DOHH2 (cell line): ENCODE results near the gene CDC123.

Experiments used
- H3F3A ChIP-seq: fragments of 200-600 bp; sonication (generic), shearing (Covaris generic); 2 replicates; pipeline ENCODE4 v1.6.0; 2016; ENCODE audit warnings: antibody characterized with exemption, mild to moderate bottlenecking; ENCODE audit not compliant: control insufficient read depth, insufficient read depth
- H3K27ac ChIP-seq: fragments of 200-600 bp; sonication (generic); 2 replicates; pipeline ENCODE4 v1.5.1; 2014; ENCODE audit warnings: low read depth, mild to moderate bottlenecking, low read length, moderate library complexity
- H3K27me3 ChIP-seq: fragments of 200-600 bp; sonication (generic); 2 replicates; pipeline ENCODE4 v1.6.1; 2014; ENCODE audit warnings: mild to moderate bottlenecking, low read length, mixed read lengths; ENCODE audit not compliant: control insufficient read depth
- H3K36me3 ChIP-seq: fragments of 200-600 bp; sonication (generic); 2 replicates; pipeline ENCODE4 v1.6.1; 2014; ENCODE audit warnings: mild to moderate bottlenecking, low read length, moderate library complexity, mixed read lengths; ENCODE audit not compliant: control insufficient read depth
- H3K4me1 ChIP-seq: fragments of 200-600 bp; sonication (generic); 2 replicates; pipeline ENCODE4 v1.6.1; 2014; ENCODE audit warnings: mild to moderate bottlenecking, low read length, mixed read lengths; ENCODE audit not compliant: control insufficient read depth
- H3K4me2 ChIP-seq: fragments of 200-600 bp; sonication (generic); 2 replicates; pipeline ENCODE4 v1.6.0; 2014; ENCODE audit warnings: mild to moderate bottlenecking, low read length, moderate library complexity
- H3K4me3 ChIP-seq: fragments of 200-600 bp; sonication (generic); 2 replicates; pipeline ENCODE4 v1.5.1; 2014; ENCODE audit warnings: mild to moderate bottlenecking, low read length, mixed read lengths
- H3K79me2 ChIP-seq: fragments of 200-600 bp; sonication (generic); 2 replicates; pipeline ENCODE4 v1.6.1; 2014; ENCODE audit warnings: mild to moderate bottlenecking, low read length, mixed read lengths; ENCODE audit not compliant: control insufficient read depth
- H3K9me2 ChIP-seq: fragments of 200-600 bp; sonication (generic); replicated peaks from 2 replicates; pipeline ENCODE4 v1.6.1; 2014; ENCODE audit warnings: mild to moderate bottlenecking, low read length, mixed read lengths; ENCODE audit not compliant: control insufficient read depth
- H3K9me3 ChIP-seq: fragments of 200-600 bp; sonication (generic); 2 replicates; pipeline ENCODE4 v1.6.1; 2014; ENCODE audit warnings: antibody characterized with exemption, low read length, mixed read lengths; ENCODE audit not compliant: control insufficient read depth, insufficient read depth
- H4K20me1 ChIP-seq: fragments of 200-600 bp; sonication (generic); 2 replicates; pipeline ENCODE4 v1.6.0; 2014; ENCODE audit warnings: low read depth, mild to moderate bottlenecking, antibody characterized with exemption, low read length, moderate library complexity; ENCODE audit not compliant: control insufficient read depth, insufficient read depth
- CTCF ChIP-seq: fragments of 200-600 bp; sonication (generic); IDR thresholded peaks from one replicate; pipeline ENCODE4 v1.5.1; 2014; ENCODE audit warnings: antibody characterized with exemption, mild to moderate bottlenecking, low read depth, low read length; ENCODE audit not compliant: poor library complexity, severe bottlenecking
- EZH2phosphoT487 ChIP-seq: fragments of 200-600 bp; sonication (generic); IDR thresholded peaks from 2 replicates; pipeline ENCODE4 v1.6.1; 2017; ENCODE audit warnings: borderline replicate concordance, mild to moderate bottlenecking, antibody characterized with exemption, low read length, moderate library complexity, mixed read lengths

Gene CDC123

GRCh38 chr10:12235116-12235694 lies 39.2 kb downstream of the CDC123 start:
- Histone ChIP-seq H3K36me3 (peaks cover 83% of the 10 kb centered on the region), H4K20me1 (no peaks in the 10 kb centered on the region), H3K9me3 (no peaks in the 10 kb centered on the region), H3K27me3 (no peaks in the 10 kb centered on the region), H3K27ac (no peak overlapping the region), H3K4me1 (no peaks in the 10 kb centered on the region), H3K9me2 (no peaks in the 10 kb centered on the region), H3K4me2 (no peak overlapping the region), H3K4me3 (no peak overlapping the region), H3F3A (no peaks in the 10 kb centered on the region), H3K79me2 (peaks cover 2% of the 10 kb centered on the region)
- TF ChIP-seq CTCF: no peak
- TF ChIP-seq EZH2phosphoT487: no peak

GRCh38 chr10:12235796-12236195 lies 39.8 kb downstream of the CDC123 start:
- peaks cover 83% of the 10 kb centered on the region for H3K36me3 ChIP-seq
- TF ChIP-seq EZH2phosphoT487: no peak
- no peak for TF ChIP-seq CTCF

DNA sequence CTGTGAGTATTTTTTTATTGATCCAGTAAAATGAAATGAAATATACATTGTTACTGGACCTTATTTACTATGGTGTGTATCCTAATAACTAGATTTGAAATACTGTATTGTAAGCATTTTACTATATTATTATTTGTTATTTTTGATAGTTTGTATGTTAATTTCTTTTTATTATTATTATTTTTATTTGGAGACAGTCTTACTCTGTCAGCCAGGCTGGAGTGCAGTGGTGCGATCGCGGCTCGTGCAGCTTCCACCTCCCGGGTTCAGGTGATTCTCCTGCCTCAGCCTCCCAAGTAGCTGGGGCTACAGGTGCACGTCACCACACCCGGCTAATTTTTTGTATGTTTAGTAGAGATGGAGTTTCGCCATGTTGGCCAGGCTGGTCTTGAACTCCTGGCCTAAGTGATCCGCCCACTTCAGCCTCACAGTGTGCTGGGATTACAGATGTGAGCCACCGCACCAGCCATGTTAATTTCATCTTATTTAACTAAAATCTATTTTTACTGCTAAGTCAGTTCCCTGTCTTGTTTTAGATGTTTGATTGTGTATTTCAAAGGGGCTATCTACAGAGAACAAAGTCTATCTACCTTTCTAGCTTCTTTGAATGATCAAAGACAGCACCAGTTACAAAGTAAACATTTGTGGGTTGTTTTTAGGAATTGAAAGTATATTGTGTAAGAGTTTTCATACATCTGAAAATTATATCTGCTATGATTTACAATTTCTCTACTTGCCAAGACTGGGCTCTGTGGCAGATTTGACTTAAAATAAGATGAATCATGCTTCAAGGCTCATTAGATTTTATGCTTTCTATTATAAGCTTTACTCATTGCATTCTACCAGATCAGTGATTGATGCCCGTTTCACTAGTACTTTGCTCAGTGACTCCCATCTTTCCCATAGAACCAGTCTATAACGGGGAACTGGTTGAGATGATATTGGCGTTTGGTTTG lies 41.6 kb downstream of the CDC123 start:
- H3K27ac ChIP-seq: no peak overlapping the region
- H3K79me2 ChIP-seq: peaks cover 21% of the 10 kb centered on the region
- H3K4me1 ChIP-seq: peaks cover 22% of the 10 kb centered on the region
- no peaks in the 10 kb centered on the region for H3K27me3 ChIP-seq
- no peaks in the 10 kb centered on the region for H3K9me3 ChIP-seq
- no peak overlapping the region for H3K4me3 ChIP-seq
- no peak for TF ChIP-seq CTCF
- TF ChIP-seq EZH2phosphoT487: no peak
- H3K4me2 ChIP-seq: no peak overlapping the region
- no peaks in the 10 kb centered on the region for H3F3A ChIP-seq
- H3K9me2 ChIP-seq: no peaks in the 10 kb centered on the region
- peaks cover 7% of the 10 kb centered on the region; the same call in 1 of the 2 replicates for H4K20me1 ChIP-seq
- peaks cover 85% of the 10 kb centered on the region for H3K36me3 ChIP-seq

More at GRCh38 chr10:12235796-12236195, 39.8 kb downstream of the CDC123 start:
- Histone ChIP-seq H3K4me2 (no peak overlapping the region), H3K4me3 (no peak overlapping the region), H3K9me3 (no peaks in the 10 kb centered on the region), H3K27ac (no peak overlapping the region), H3K79me2 (peaks cover 8% of the 10 kb centered on the region), H4K20me1 (no peaks in the 10 kb centered on the region), H3K27me3 (no peaks in the 10 kb centered on the region), H3K4me1 (peaks cover 4% of the 10 kb centered on the region), H3F3A (no peaks in the 10 kb centered on the region), H3K9me2 (no peaks in the 10 kb centered on the region)
